DND-41 (cell line): ENCODE measurements around the gene ELAVL2.

Experiments
- ATAC-seq: fragments of 200-7000 bp; cut with Tn5 transposase; 3 replicates; pipeline ENCODE4 v1.9.1; 2021; ENCODE audit warnings: low read depth; ENCODE audit not compliant: insufficient read depth
- DNase-seq: peaks from one replicate; pipeline ENCODE4 v3.0.0-alpha.2; 2020
- H2AFZ ChIP-seq: 2 replicates; pipeline ENCODE4 v1.6.0; 2012; ENCODE audit warnings: low read depth, low read length
- H3K27ac ChIP-seq: 2 replicates; pipeline ENCODE4 v1.5.1; 2012; ENCODE audit warnings: low read length, inconsistent platforms
- H3K27me3 ChIP-seq: fragments of 200-600 bp; sonication (generic); 2 replicates; pipeline ENCODE4 v1.6.0; 2012; ENCODE audit warnings: low read length, mild to moderate bottlenecking, inconsistent platforms; ENCODE audit not compliant: insufficient read depth, poor library complexity
- H3K36me3 ChIP-seq: 2 replicates; pipeline ENCODE4 v1.5.1; 2012; ENCODE audit warnings: low read length, inconsistent platforms; ENCODE audit not compliant: insufficient read depth
- H3K4me1 ChIP-seq: 2 replicates; pipeline ENCODE4 v1.5.1; 2012; ENCODE audit warnings: mild to moderate bottlenecking, low read length; ENCODE audit not compliant: insufficient read depth
- H3K4me2 ChIP-seq: 2 replicates; pipeline ENCODE4 v1.6.0; 2012; ENCODE audit warnings: mild to moderate bottlenecking, moderate library complexity, low read length, inconsistent platforms; ENCODE audit not compliant: insufficient read depth
- H3K4me3 ChIP-seq, 2 experiments: fragments of 200-600 bp in 1 of 2; shearing (Covaris generic) in 1 of 2; 2 replicates each; pipeline ENCODE4 v1.5.1; 2012 to 2016; ENCODE audit warnings: inconsistent platforms in 2 of 2, low read length in 2 of 2, mild to moderate bottlenecking in 2 of 2, low read depth in 1 of 2, moderate library complexity in 1 of 2
- H3K79me2 ChIP-seq: 2 replicates; pipeline ENCODE4 v1.6.0; 2012; ENCODE audit warnings: low read length, inconsistent platforms; ENCODE audit not compliant: insufficient read depth
- H3K9ac ChIP-seq: 2 replicates; pipeline ENCODE4 v1.6.0; 2012; ENCODE audit warnings: low read depth, mild to moderate bottlenecking, inconsistent platforms, low read length, moderate library complexity
- H3K9me3 ChIP-seq: 2 replicates; pipeline ENCODE4 v1.5.1; 2012; ENCODE audit warnings: low read length, moderate library complexity, mild to moderate bottlenecking, inconsistent platforms; ENCODE audit not compliant: insufficient read depth, severe bottlenecking
- H4K20me1 ChIP-seq: 2 replicates; pipeline ENCODE4 v1.6.0; 2012; ENCODE audit warnings: low read length; ENCODE audit not compliant: insufficient read depth
- CTCF ChIP-seq: IDR thresholded peaks from 2 replicates; pipeline ENCODE4 v1.5.1; 2012; ENCODE audit warnings: borderline replicate concordance, low read length, moderate library complexity, mild to moderate bottlenecking; ENCODE audit not compliant: poor library complexity, severe bottlenecking; ENCODE audit errors: extremely low read depth
- EZH2 ChIP-seq: IDR thresholded peaks from 3 replicates; pipeline ENCODE4 v1.6.1; 2012; ENCODE audit warnings: borderline replicate concordance, low read depth, mild to moderate bottlenecking, moderate library complexity, low read length, inconsistent platforms; ENCODE audit not compliant: severe bottlenecking

The ELAVL2 gene

GRCh38 chr9:23826120-23826629 lies at the start of gene ELAVL2:
ELAVL2 (minus strand) TSS chr9:23826240; CDS start chr9:23762234, 64,006 bp downstream.
- Histone ChIP-seq H3K4me3 (no peak within 1 kb of the TSS), H3K27me3 (no peaks in the 10 kb centered on the region), H3K9ac (no peak within 1 kb of the TSS)

GRCh38 chr9:23858234-23858633 lies 32.2 kb upstream of the ELAVL2 start:
- H3K27ac ChIP-seq = no peak overlapping the region
- no peaks in the 10 kb centered on the region for H3K27me3 ChIP-seq
- no peaks in the 10 kb centered on the region for H3K79me2 ChIP-seq
- H3K4me1 ChIP-seq = no peaks in the 10 kb centered on the region
- DNase-seq (no peak), ATAC-seq (no peak)
- no peaks in the 10 kb centered on the region for H3K9me3 ChIP-seq
- no peak overlapping the region for H3K4me3 ChIP-seq
- no peak overlapping the region for H3K4me2 ChIP-seq
- H4K20me1 ChIP-seq = no peaks in the 10 kb centered on the region
- no peak overlapping the region for H2AFZ ChIP-seq
- no peak overlapping the region for H3K9ac ChIP-seq
- no peak for TF ChIP-seq EZH2
- no peak for TF ChIP-seq CTCF
- no peaks in the 10 kb centered on the region for H3K36me3 ChIP-seq

More at GRCh38 chr9:23826120-23826629, at the start of gene ELAVL2:
- Histone ChIP-seq H2AFZ (no peak within 1 kb of the TSS), H4K20me1 (no peaks in the 10 kb centered on the region), H3K27ac (no peak within 1 kb of the TSS), H3K4me2 (no peak within 1 kb of the TSS), H3K79me2 (no peaks in the 10 kb centered on the region), H3K9me3 (no peaks in the 10 kb centered on the region), H3K36me3 (no peaks in the 10 kb centered on the region), H3K4me1 (no peaks in the 10 kb centered on the region)
- no peak for DNase-seq
- TF ChIP-seq CTCF (no peak), EZH2 (no peak)
- ATAC-seq = no peak

- TF ChIP-seq CTCF (no peak), EZH2 (no peak)
- no peak for ATAC-seq
- no peak for DNase-seq
- Histone ChIP-seq H3K27me3 (no peaks in the 10 kb centered on the region), H3K27ac (no peak overlapping the region), H2AFZ (no peak overlapping the region), H4K20me1 (no peaks in the 10 kb centered on the region), H3K4me3 (no peak overlapping the region), H3K79me2 (no peaks in the 10 kb centered on the region), H3K4me1 (no peaks in the 10 kb centered on the region), H3K4me2 (no peak overlapping the region), H3K36me3 (no peaks in the 10 kb centered on the region), H3K9ac (no peak overlapping the region), H3K9me3 (no peaks in the 10 kb centered on the region)
These were observed 30.0 kb upstream of the ELAVL2 start for GRCh38 chr9:23855873-23856604.
